Sigmoid colon (tissue), 4 donors: ENCODE measurements around the gene MROH2A.

Source experiments
- CTCF ChIP-seq, 4 experiments: fragments of 450-650 bp in 3 of 4; fragments of 200-600 bp in 1 of 4; IDR thresholded peaks; one replicate each; pipeline ENCODE4 v1.5.1; 2016 to 2019; ENCODE audit warnings: antibody characterized with exemption in 4 of 4, mild to moderate bottlenecking in 3 of 4, moderate library complexity in 2 of 4
- EP300 ChIP-seq, 4 donors: sonication (generic); formaldehyde crosslinking; IDR thresholded peaks; one replicate each; pipeline ENCODE4 v1.6.1; 2017; ENCODE audit warnings: antibody characterized with exemption in 4 of 4
- POLR2A ChIP-seq, 2 donors: fragments of 450-650 bp; IDR thresholded peaks; one replicate each; pipeline ENCODE4 v1.6.1; 2016; ENCODE audit warnings: antibody characterized with exemption in 2 of 2, mild to moderate bottlenecking in 2 of 2, moderate library complexity in 2 of 2
- POLR2AphosphoS5 ChIP-seq, 4 donors: sonication (generic); formaldehyde crosslinking; IDR thresholded peaks; one replicate each; pipeline ENCODE4 v1.6.1; 2017; ENCODE audit warnings: antibody characterized with exemption in 4 of 4

- no peak for TF ChIP-seq POLR2A (IDR thresholded peaks at IDR 0.05)
- TF ChIP-seq CTCF (IDR thresholded peaks at IDR 0.05): no peak
- no peak for TF ChIP-seq POLR2AphosphoS5 (IDR thresholded peaks at IDR 0.05)
- no peak for TF ChIP-seq EP300 (IDR thresholded peaks at IDR 0.05)
These were observed 104.2 kb downstream of the MROH2A start for GRCh38 chr2:233882353-233882752.
